ENCODE data around the gene SETD9. TPM values are rescaled to one million over a fixed set of nuclear protein-coding genes. Genes with fewer than 3 reads are reported as not detected.

SETD9 gene
- total and polyA plus RNA-seq, 2 of the 13 experiments (the other 11 are each of a cell fraction or from before 2014, with no cell fraction given): 4.8 to 17.8 TPM

GRCh38 chr5:56951946-56952691 lies 42.7 kb downstream of the SETD9 start, which contains the start of gene MIER3 (continued):
- TF ChIP-seq ARID5B (CRISPR knock-in tag; IDR thresholded peaks at IDR 0.05): peak; percentile 12; the same call in 1 of the 2 replicates
- TF ChIP-seq ZBTB26 (CRISPR knock-in tag; IDR thresholded peaks at IDR 0.05; ENCODE audit: borderline replicate concordance): no peak
- TF ChIP-seq ETV6 (CRISPR knock-in tag; conservative IDR thresholded peaks at IDR 0.05): no peak
- no peak for TF ChIP-seq TGIF2 (CRISPR knock-in tag; IDR thresholded peaks at IDR 0.05)
- TF ChIP-seq SMYD3 (CRISPR knock-in tag; IDR thresholded peaks at IDR 0.05): no peak
- no peak for TF ChIP-seq ZNF235 (CRISPR knock-in tag; IDR thresholded peaks at IDR 0.05; ENCODE audit: borderline replicate concordance)
- no peak for TF ChIP-seq SALL2 (CRISPR knock-in tag; IDR thresholded peaks at IDR 0.05)
- TF ChIP-seq ZNF709 (CRISPR knock-in tag; IDR thresholded peaks at IDR 0.05): no peak
- no peak for TF ChIP-seq ZNF264 (CRISPR knock-in tag; IDR thresholded peaks at IDR 0.05)
- no peak for TF ChIP-seq ZNF276 (CRISPR knock-in tag; IDR thresholded peaks at IDR 0.05; ENCODE audit: low read depth)
- no peak for TF ChIP-seq IRX3 (CRISPR knock-in tag; IDR thresholded peaks at IDR 0.05; ENCODE audit: borderline replicate concordance, low read depth)
- no peak for TF ChIP-seq NCOA5 (CRISPR knock-in tag; IDR thresholded peaks at IDR 0.05)
- no peak for TF ChIP-seq ETS1 (CRISPR knock-in tag; IDR thresholded peaks at IDR 0.05)
- TF ChIP-seq MIXL1 (CRISPR knock-in tag; IDR thresholded peaks at IDR 0.05): no peak
- no peak for TF ChIP-seq ZNF256 (CRISPR knock-in tag; conservative IDR thresholded peaks at IDR 0.05)
- peak; percentile 66; the same call in 1 of the 2 replicates for TF ChIP-seq MTA1 (CRISPR knock-in tag; IDR thresholded peaks at IDR 0.05; ENCODE audit: borderline replicate concordance)
- no peak for TF ChIP-seq YEATS2 (CRISPR knock-in tag; IDR thresholded peaks at IDR 0.05; ENCODE audit: borderline replicate concordance)
- TF ChIP-seq CBFB (CRISPR knock-in tag; IDR thresholded peaks at IDR 0.05): no peak
- no peak for TF ChIP-seq FOSL1 (CRISPR knock-in tag; IDR thresholded peaks at IDR 0.05; ENCODE audit: borderline replicate concordance)
- peak; percentile 64; the same call in 1 of the 2 replicates for TF ChIP-seq ZBTB2 (CRISPR knock-in tag; IDR thresholded peaks at IDR 0.05; ENCODE audit: low read depth)
- TF ChIP-seq REPIN1 (CRISPR knock-in tag; IDR thresholded peaks at IDR 0.05; ENCODE audit: borderline replicate concordance, low read depth): no peak

Data from HepG2 (cell line).